ENCODE results near the gene LEMD2. TPM values are rescaled to one million over a fixed set of nuclear protein-coding genes. Genes with fewer than 3 reads are reported as not detected.

The LEMD2 gene
- total RNA-seq, 1 donor from 2014 or later = 61.5 TPM

- no peak for ATAC-seq
These were observed 9.0 kb downstream of the LEMD2 start for GRCh38 chr6:33779895-33780294.

GRCh38 chr6:33779290-33779689 lies 9.6 kb downstream of the LEMD2 start:
- DNase-seq = no peak
- intact Hi-C loops (cut with DNase I) = loop anchor here (10.0 kb wide), 1 partner anchor 376 kb away; no protein-coding TSS in a partner anchor
- no peak for TF ChIP-seq CTCF (IDR thresholded peaks at IDR 0.05)
- ATAC-seq = no peak
- Histone ChIP-seq H3K27ac (no peak overlapping the region), H3K4me1 (no peaks in the 10 kb centered on the region), H3K36me3 (peaks cover 98% of the 10 kb centered on the region), H3K4me3 (no peak overlapping the region), H3K9me3 (no peaks in the 10 kb centered on the region), H3K27me3 (no peaks in the 10 kb centered on the region)

More at GRCh38 chr6:33779895-33780294, 9.0 kb downstream of the LEMD2 start:
- Histone ChIP-seq H3K4me1 (no peaks in the 10 kb centered on the region), H3K4me3 (no peak overlapping the region), H3K9me3 (no peaks in the 10 kb centered on the region), H3K27me3 (no peaks in the 10 kb centered on the region), H3K27ac (no peak overlapping the region), H3K36me3 (peaks cover 98% of the 10 kb centered on the region)
- TF ChIP-seq CTCF (IDR thresholded peaks at IDR 0.05) = no peak
- intact Hi-C loops (cut with DNase I) = loop anchor here (10.0 kb wide), 1 partner anchor 375 kb away; no protein-coding TSS in a partner anchor
- DNase-seq = no peak

- Histone ChIP-seq H3K27ac (no peak overlapping the region), H3K4me1 (no peaks in the 10 kb centered on the region), H3K27me3 (no peaks in the 10 kb centered on the region), H3K9me3 (no peaks in the 10 kb centered on the region), H3K4me3 (no peak overlapping the region), H3K36me3 (peaks cover 97% of the 10 kb centered on the region)
- DNase-seq (no peak), ATAC-seq (no peak)
- TF ChIP-seq CTCF (IDR thresholded peaks at IDR 0.05) = no peak
- intact Hi-C loops (cut with DNase I) = loop anchor here (10.0 kb wide), 1 partner anchor 376 kb away; no protein-coding TSS in a partner anchor
These were observed 10.3 kb downstream of the LEMD2 start for GRCh38 chr6:33778444-33779121.

GRCh38 chr6:33777398-33778388 lies 11.2 kb downstream of the LEMD2 start:
- Histone ChIP-seq H3K4me3 (no peak overlapping the region), H3K9me3 (no peaks in the 10 kb centered on the region), H3K27me3 (no peaks in the 10 kb centered on the region), H3K4me1 (peaks cover 5% of the 10 kb centered on the region), H3K36me3 (peaks cover 97% of the 10 kb centered on the region), H3K27ac (no peak overlapping the region)
- TF ChIP-seq CTCF (IDR thresholded peaks at IDR 0.05) = no peak
- intact Hi-C loops (cut with DNase I) = loop anchor here (10.0 kb wide), 1 partner anchor 377 kb away; no protein-coding TSS in a partner anchor
- ATAC-seq = no peak
- DNase-seq = no peak

GRCh38 chr6:33776764-33777163 lies 12.2 kb downstream of the LEMD2 start:
- Histone ChIP-seq H3K36me3 (peaks cover 95% of the 10 kb centered on the region), H3K4me1 (peaks cover 14% of the 10 kb centered on the region), H3K4me3 (no peak overlapping the region), H3K27ac (no peak overlapping the region), H3K27me3 (no peaks in the 10 kb centered on the region), H3K9me3 (no peaks in the 10 kb centered on the region)
- intact Hi-C loops (cut with DNase I) = loop anchor here (10.0 kb wide), 1 partner anchor 378 kb away; no protein-coding TSS in a partner anchor
- ATAC-seq = no peak
- no peak for DNase-seq
- no peak for TF ChIP-seq CTCF (IDR thresholded peaks at IDR 0.05)
